Subcutaneous adipose tissue (tissue), 4 donors: ENCODE results near the gene CCNYL1. TPM values are rescaled to one million over a fixed set of nuclear protein-coding genes. Genes with fewer than 3 reads are reported as not detected.

Experiments
- CTCF ChIP-seq: fragments of 450-650 bp; IDR thresholded peaks from one replicate; pipeline ENCODE4 v1.5.1; 2016; ENCODE audit warnings: low read depth, mild to moderate bottlenecking, control low read depth, antibody characterized with exemption, moderate library complexity
- small RNA-seq: library from RNA; depleted of rRNA; stranded (forward); fragments of <200 nt; gene quantifications from one replicate; pipeline ENCODE3, GENCODE V24; 2016
- total RNA-seq, 4 donors: library from RNA; depleted of rRNA; stranded (reverse); fragments of >200 nt; gene quantifications; one replicate each; pipeline ENCODE4 v1.1.0, GENCODE V29; 2016

CCNYL1 gene
- total RNA-seq, 4 donors from 2014 or later, result 17.0 to 26.4 (median 20.8) TPM

- TF ChIP-seq CTCF, result no peak
These were observed 85.3 kb downstream of the CCNYL1 start for GRCh38 chr2:207796585-207797350.

- no peak for TF ChIP-seq CTCF
These were observed 89.8 kb downstream of the CCNYL1 start for GRCh38 chr2:207801259-207801658.

- TF ChIP-seq CTCF, result no peak
These were observed 91.2 kb downstream of the CCNYL1 start for GRCh38 chr2:207802650-207803049.

Small RNA genes within 50 kb of the gene (small RNA-seq; reads per million reads assigned to genes)
- gene RF00019 (0.49 reads per million), gene RNU6-664P (not detected)

Other genes starting within 250 kb of the CCNYL1 start
- 10 to 100 TPM; 39.4 to 75.5 (median 54.0) TPM for gene CREB1, start 181.7 kb upstream of the CCNYL1 start, total RNA-seq
- gene METTL21A, start 86.2 kb upstream of the CCNYL1 start, total RNA-seq, result 10 to 100 TPM; 11.0 to 25.1 (median 16.7) TPM
- 10 to 100 TPM in 3 of 4 donors, 1 to 10 TPM in 1; 8.8 to 21.5 (median 17.1) TPM for gene FZD5, start 58.3 kb downstream of the CCNYL1 start, total RNA-seq